ENCODE data around the gene HPCAL1. TPM values are rescaled to one million over a fixed set of nuclear protein-coding genes. Genes with fewer than 3 reads are reported as not detected.

Gene HPCAL1
- total and polyA plus RNA-seq, 10 of the 15 experiments (the other 5 are each of a cell fraction or from before 2014, with no cell fraction given) = 0.40 to 12.8 (median 7.9) TPM

DNA sequence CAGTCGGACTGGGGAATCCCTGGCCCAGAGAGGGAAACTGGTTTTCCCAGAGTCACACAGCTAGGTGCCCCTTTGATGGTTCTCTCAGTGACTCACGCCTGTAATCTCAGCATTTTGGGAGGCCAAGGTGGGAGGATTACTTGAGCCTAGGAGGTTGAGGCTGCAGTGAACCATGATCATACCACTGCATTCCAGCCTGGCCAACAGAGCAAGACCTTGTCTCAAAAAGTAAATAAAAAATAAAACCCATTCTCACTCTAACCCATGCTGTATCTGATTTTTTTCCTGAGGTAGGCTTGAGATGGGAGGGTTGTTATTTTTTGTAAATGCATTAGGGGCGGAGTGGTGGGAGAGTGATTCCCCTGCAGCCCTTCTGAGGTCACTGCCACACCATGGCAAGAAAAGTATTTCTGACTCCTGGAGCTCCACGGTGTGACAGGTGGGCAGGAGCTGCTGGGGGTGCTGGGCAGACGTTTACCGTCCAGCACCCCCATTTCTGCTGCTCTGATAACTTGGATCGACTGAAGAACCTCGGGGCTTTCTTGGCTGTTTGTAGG lies 60.3 kb downstream of the HPCAL1 start:
- ChIA-PET RAD21 (ENCODE audit: unreplicated experiment) (interaction anchor here (0.6 to 1.2 kb wide), 3 partner anchors 43 to 46 kb away, joined by 3 read pairs; no protein-coding TSS in a partner anchor), SMC1A (ENCODE audit: uncharacterized antibody, unreplicated experiment) (no interaction called here), POLR2A (interaction anchor here (1.1 kb wide), 1 partner anchor 10 kb away, joined by 5 read pairs; no protein-coding TSS in a partner anchor), CTCF (interaction anchor here (0.7 to 2.8 kb wide), 2 partner anchors 47 to 316 kb away, joined by 3 to 9 read pairs; no protein-coding TSS in a partner anchor)
- in situ Hi-C loops (cut with MboI) = no loop called here
- Histone ChIP-seq H3K9me3 (replicated peaks; ENCODE audit: control insufficient read depth, insufficient read depth, low read length) (no peaks in the 10 kb centered on the region), H3K27ac (ENCODE audit: control insufficient read depth, insufficient read depth) (no peak overlapping the region), H3K4me1 (ENCODE audit: control insufficient read depth, insufficient read depth, low read length) (no peaks in the 10 kb centered on the region), H3K4me3 (no peak overlapping the region), H2AFZ (ENCODE audit: control insufficient read depth, low read depth, low read length) (no peak overlapping the region), H3K79me2 (ENCODE audit: control insufficient read depth, insufficient read depth, low read length) (no peaks in the 10 kb centered on the region), H3K36me3 (ENCODE audit: control insufficient read depth in 2 of 2, insufficient read depth in 2 of 2, low read length in 1 of 2) (no peaks in the 10 kb centered on the region; a peak in 1 of 4 replicates), H4K20me1 (ENCODE audit: control insufficient read depth, insufficient read depth) (no peaks in the 10 kb centered on the region), H3K27me3 (replicated peaks in 1 of 2; ENCODE audit: control insufficient read depth in 2 of 2, insufficient read depth in 2 of 2, low read length in 1 of 2) (no peaks in the 10 kb centered on the region), H3K9ac (ENCODE audit: control insufficient read depth, insufficient read depth, low read length) (no peak overlapping the region), H3K4me2 (ENCODE audit: control insufficient read depth, insufficient read depth) (no peak overlapping the region)
- ATAC-seq (no peak), FAIRE-seq (no peak), DNase-seq (ENCODE audit: low read depth, low spot score) (no peak)
- 30% methylated on average over 8 of the region's 8 CpGs for WGBS (ENCODE audit: insufficient coverage, insufficient replicate concordance, low lambda C conversion rate, missing lambda C conversion rate)
- BruUV-seq (replicated peaks) = no TSS peak
- no peak for TF ChIP-seq BRCA1 (IDR thresholded peaks at IDR 0.05; ENCODE audit: low read depth, low read length)
- TF ChIP-seq TARDBP (IDR thresholded peaks at IDR 0.05; ENCODE audit: borderline replicate concordance) = no peak
- TF ChIP-seq DPF2 (IDR thresholded peaks at IDR 0.05) = no peak
- TF ChIP-seq FOXK2 (IDR thresholded peaks at IDR 0.05) = no peak
- TF ChIP-seq NFYA (IDR thresholded peaks at IDR 0.05; ENCODE audit: borderline replicate concordance, low read depth, low read length) = no peak
- TF ChIP-seq CHD4 (IDR thresholded peaks at IDR 0.05) = no peak
- no peak for TF ChIP-seq PAX5 (IDR thresholded peaks at IDR 0.05; ENCODE audit: borderline replicate concordance, low read depth, low read length)
- no peak for TF ChIP-seq ZNF217 (IDR thresholded peaks at IDR 0.05)
- no peak for TF ChIP-seq CHD1 (IDR thresholded peaks at IDR 0.05; ENCODE audit: low read depth, low read length)
- TF ChIP-seq, protein P1, sequence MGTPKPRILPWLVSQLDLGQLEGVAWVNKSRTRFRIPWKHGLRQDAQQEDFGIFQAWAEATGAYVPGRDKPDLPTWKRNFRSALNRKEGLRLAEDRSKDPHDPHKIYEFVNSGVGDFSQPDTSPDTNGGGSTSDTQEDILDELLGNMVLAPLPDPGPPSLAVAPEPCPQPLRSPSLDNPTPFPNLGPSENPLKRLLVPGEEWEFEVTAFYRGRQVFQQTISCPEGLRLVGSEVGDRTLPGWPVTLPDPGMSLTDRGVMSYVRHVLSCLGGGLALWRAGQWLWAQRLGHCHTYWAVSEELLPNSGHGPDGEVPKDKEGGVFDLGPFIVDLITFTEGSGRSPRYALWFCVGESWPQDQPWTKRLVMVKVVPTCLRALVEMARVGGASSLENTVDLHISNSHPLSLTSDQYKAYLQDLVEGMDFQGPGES (IDR thresholded peaks at IDR 0.05) = no peak
- TF ChIP-seq ATF7 (IDR thresholded peaks at IDR 0.05; ENCODE audit: low read depth) = no peak
- TF ChIP-seq CTCF (IDR thresholded peaks at IDR 0.05 in 2 of 3, conservative IDR thresholded peaks at IDR 0.05 in 1 of 3; ENCODE audit: control insufficient read depth in 2 of 3, extremely low read depth in 1 of 3, insufficient read depth in 1 of 3, low read depth in 3 of 3, low read length in 3 of 3) = no peak
- TF ChIP-seq, protein P2, sequence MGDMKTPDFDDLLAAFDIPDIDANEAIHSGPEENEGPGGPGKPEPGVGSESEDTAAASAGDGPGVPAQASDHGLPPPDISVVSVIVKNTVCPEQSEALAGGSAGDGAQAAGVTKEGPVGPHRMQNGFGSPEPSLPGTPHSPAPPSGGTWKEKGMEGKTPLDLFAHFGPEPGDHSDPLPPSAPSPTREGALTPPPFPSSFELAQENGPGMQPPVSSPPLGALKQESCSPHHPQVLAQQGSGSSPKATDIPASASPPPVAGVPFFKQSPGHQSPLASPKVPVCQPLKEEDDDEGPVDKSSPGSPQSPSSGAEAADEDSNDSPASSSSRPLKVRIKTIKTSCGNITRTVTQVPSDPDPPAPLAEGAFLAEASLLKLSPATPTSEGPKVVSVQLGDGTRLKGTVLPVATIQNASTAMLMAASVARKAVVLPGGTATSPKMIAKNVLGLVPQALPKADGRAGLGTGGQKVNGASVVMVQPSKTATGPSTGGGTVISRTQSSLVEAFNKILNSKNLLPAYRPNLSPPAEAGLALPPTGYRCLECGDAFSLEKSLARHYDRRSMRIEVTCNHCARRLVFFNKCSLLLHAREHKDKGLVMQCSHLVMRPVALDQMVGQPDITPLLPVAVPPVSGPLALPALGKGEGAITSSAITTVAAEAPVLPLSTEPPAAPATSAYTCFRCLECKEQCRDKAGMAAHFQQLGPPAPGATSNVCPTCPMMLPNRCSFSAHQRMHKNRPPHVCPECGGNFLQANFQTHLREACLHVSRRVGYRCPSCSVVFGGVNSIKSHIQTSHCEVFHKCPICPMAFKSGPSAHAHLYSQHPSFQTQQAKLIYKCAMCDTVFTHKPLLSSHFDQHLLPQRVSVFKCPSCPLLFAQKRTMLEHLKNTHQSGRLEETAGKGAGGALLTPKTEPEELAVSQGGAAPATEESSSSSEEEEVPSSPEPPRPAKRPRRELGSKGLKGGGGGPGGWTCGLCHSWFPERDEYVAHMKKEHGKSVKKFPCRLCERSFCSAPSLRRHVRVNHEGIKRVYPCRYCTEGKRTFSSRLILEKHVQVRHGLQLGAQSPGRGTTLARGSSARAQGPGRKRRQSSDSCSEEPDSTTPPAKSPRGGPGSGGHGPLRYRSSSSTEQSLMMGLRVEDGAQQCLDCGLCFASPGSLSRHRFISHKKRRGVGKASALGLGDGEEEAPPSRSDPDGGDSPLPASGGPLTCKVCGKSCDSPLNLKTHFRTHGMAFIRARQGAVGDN (IDR thresholded peaks at IDR 0.05) = no peak
- TF ChIP-seq KLF5 (IDR thresholded peaks at IDR 0.05; ENCODE audit: partially characterized antibody) = no peak
- intact Hi-C loops (cut with micrococcal nuclease; ENCODE audit: unreplicated experiment) = no loop called here
